ENCODE data around the gene HS3ST1. TPM values are rescaled to one million over a fixed set of nuclear protein-coding genes. Genes with fewer than 3 reads are reported as not detected.

The HS3ST1 gene
- total and polyA plus RNA-seq, 9 donors: 10.1 to 64.7 (median 35.9) TPM

GRCh38 chr4:11439836-11440235 is 11.1 kb upstream of the HS3ST1 start:
- intact Hi-C loops (cut with DNase I): no loop called here

GRCh38 chr4:11438647-11439046 is 10.0 kb upstream of the HS3ST1 start:
- WGBS, 3 donors: 92 to 98% (median 92%) methylated on average over 3 of the region's 3 CpGs
- Histone ChIP-seq H3K4me1 (ENCODE audit: insufficient read depth) (no peaks in the 10 kb centered on the region), H3K4me3 (no peak overlapping the region), H3K9me3 (no peaks in the 10 kb centered on the region), H3K27ac (no peak overlapping the region), H3K36me3 (no peaks in the 10 kb centered on the region), H3K27me3 (no peaks in the 10 kb centered on the region)
- intact Hi-C loops (cut with DNase I): no loop called here
- TF ChIP-seq EP300 (IDR thresholded peaks at IDR 0.05): no peak
- no peak for TF ChIP-seq POLR2A (IDR thresholded peaks at IDR 0.05)
- TF ChIP-seq CTCF (IDR thresholded peaks at IDR 0.05): no peak
- no peak for DNase-seq

More at GRCh38 chr4:11439836-11440235, 11.1 kb upstream of the HS3ST1 start:
- Histone ChIP-seq H3K27me3 (no peaks in the 10 kb centered on the region), H3K9me3 (no peaks in the 10 kb centered on the region), H3K36me3 (no peaks in the 10 kb centered on the region), H3K4me1 (ENCODE audit: insufficient read depth) (no peaks in the 10 kb centered on the region), H3K4me3 (no peak overlapping the region), H3K27ac (no peak overlapping the region)
- no peak for DNase-seq
- WGBS, 3 donors: 88 to 94% (median 92%) methylated on average over 2 of the region's 2 CpGs
- TF ChIP-seq POLR2A (IDR thresholded peaks at IDR 0.05): no peak
- TF ChIP-seq CTCF (IDR thresholded peaks at IDR 0.05): no peak
- TF ChIP-seq EP300 (IDR thresholded peaks at IDR 0.05): no peak

GRCh38 chr4:11436673-11437072 is 8.0 kb upstream of the HS3ST1 start:
- H3K4me3 ChIP-seq: no peak overlapping the region
- intact Hi-C loops (cut with DNase I): no loop called here
- WGBS, 3 donors: 72 to 87% (median 83%) methylated on average over 5 of the region's 5 CpGs
- TF ChIP-seq CTCF (IDR thresholded peaks at IDR 0.05) (no peak), POLR2A (IDR thresholded peaks at IDR 0.05) (no peak), EP300 (IDR thresholded peaks at IDR 0.05) (no peak)
- H3K4me1 ChIP-seq (ENCODE audit: insufficient read depth): no peaks in the 10 kb centered on the region
- no peak for DNase-seq
- H3K9me3 ChIP-seq: no peaks in the 10 kb centered on the region
- H3K27ac ChIP-seq: no peak overlapping the region
- H3K36me3 ChIP-seq: no peaks in the 10 kb centered on the region
- no peaks in the 10 kb centered on the region for H3K27me3 ChIP-seq

- 82 to 88% (median 85%) methylated on average over 2 of the region's 2 CpGs for WGBS, 3 donors
- no peak overlapping the region for H3K27ac ChIP-seq
- no peaks in the 10 kb centered on the region for H3K27me3 ChIP-seq
- no peak overlapping the region for H3K4me3 ChIP-seq
- no peak for DNase-seq
- TF ChIP-seq POLR2A (IDR thresholded peaks at IDR 0.05) (no peak), EP300 (IDR thresholded peaks at IDR 0.05) (no peak), CTCF (IDR thresholded peaks at IDR 0.05) (no peak)
- H3K4me1 ChIP-seq (ENCODE audit: insufficient read depth): no peaks in the 10 kb centered on the region
- no peaks in the 10 kb centered on the region for H3K9me3 ChIP-seq
- intact Hi-C loops (cut with DNase I): no loop called here
- no peaks in the 10 kb centered on the region for H3K36me3 ChIP-seq
These were observed 7.4 kb upstream of the HS3ST1 start for GRCh38 chr4:11436084-11436483.

All from ovary (tissue), 9 donors.